ENCODE results near the gene TSSK1B. TPM values are rescaled to one million over a fixed set of nuclear protein-coding genes. Genes with fewer than 3 reads are reported as not detected.

TSSK1B gene
- total and polyA plus RNA-seq, 2 experiments from 2014 or later = 0.15 to 0.27 TPM

DNA sequence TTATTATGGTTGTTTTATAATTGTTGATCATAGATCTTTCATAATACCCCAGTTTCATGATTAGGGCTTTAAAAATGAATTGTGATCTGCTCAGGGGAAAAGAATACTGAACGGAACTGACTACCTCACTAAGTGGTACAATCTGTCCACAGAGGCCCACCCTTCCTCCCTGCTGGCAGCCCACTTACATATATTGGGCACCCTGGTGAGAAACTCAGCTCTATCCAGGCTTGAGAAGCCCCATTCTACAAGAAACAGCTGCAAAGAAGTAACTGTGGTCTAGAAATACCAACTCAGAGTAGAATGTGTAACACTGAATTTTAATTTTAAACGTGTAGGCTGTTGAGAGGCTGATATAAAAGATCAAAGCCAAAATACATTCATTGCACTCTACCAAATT is 46.9 kb downstream of the TSSK1B start:
- H3K27ac ChIP-seq = no peak overlapping the region
- no peaks in the 10 kb centered on the region for H3K36me3 ChIP-seq
- H3K4me1 ChIP-seq (ENCODE audit: low read depth) = no peaks in the 10 kb centered on the region
- TF ChIP-seq, protein P1, sequence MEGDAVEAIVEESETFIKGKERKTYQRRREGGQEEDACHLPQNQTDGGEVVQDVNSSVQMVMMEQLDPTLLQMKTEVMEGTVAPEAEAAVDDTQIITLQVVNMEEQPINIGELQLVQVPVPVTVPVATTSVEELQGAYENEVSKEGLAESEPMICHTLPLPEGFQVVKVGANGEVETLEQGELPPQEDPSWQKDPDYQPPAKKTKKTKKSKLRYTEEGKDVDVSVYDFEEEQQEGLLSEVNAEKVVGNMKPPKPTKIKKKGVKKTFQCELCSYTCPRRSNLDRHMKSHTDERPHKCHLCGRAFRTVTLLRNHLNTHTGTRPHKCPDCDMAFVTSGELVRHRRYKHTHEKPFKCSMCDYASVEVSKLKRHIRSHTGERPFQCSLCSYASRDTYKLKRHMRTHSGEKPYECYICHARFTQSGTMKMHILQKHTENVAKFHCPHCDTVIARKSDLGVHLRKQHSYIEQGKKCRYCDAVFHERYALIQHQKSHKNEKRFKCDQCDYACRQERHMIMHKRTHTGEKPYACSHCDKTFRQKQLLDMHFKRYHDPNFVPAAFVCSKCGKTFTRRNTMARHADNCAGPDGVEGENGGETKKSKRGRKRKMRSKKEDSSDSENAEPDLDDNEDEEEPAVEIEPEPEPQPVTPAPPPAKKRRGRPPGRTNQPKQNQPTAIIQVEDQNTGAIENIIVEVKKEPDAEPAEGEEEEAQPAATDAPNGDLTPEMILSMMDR (IDR thresholded peaks at IDR 0.05; ENCODE audit: low read depth, low read length) = no peak
- H3K27me3 ChIP-seq = no peaks in the 10 kb centered on the region
- DNase-seq (ENCODE audit: low read depth in 1 of 2, low spot score in 1 of 2) = no peak
- no peak overlapping the region for H3K4me3 ChIP-seq
- H3K9me3 ChIP-seq (ENCODE audit: low read depth) = no peaks in the 10 kb centered on the region

DNA sequence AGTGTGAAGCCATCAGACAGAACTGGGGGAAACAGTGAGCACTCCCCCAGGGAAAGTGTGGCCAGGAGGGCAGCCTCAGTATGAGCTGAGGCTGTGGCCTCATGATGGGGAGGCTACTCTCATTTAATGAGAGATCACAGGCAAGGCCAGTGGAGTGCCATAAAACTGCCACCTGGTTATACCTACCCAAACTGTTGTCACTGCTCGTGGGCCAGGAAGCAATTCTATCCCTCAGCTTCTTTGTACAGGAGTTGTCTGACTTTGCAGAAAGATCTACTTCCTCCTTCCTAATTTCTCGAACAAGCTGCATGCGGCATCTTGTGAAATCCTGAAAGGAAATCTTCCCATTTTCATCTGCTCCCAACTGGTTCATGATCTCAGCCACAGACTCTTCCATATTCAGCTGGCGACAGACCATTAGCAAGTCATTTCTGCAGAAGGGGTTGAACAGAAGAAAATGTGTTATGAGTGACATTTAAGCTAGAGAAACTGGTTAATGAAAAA is 50.0 kb downstream of the TSSK1B start:
- DNase-seq (ENCODE audit: low read depth in 1 of 2, low spot score in 1 of 2) = no peak
- Histone ChIP-seq H3K27ac (no peak overlapping the region), H3K36me3 (no peaks in the 10 kb centered on the region), H3K4me3 (no peak overlapping the region), H3K9me3 (ENCODE audit: low read depth) (no peaks in the 10 kb centered on the region), H3K27me3 (no peaks in the 10 kb centered on the region), H3K4me1 (ENCODE audit: low read depth) (peaks cover 16% of the 10 kb centered on the region)
- TF ChIP-seq, protein P1 (IDR thresholded peaks at IDR 0.05; ENCODE audit: low read depth, low read length) = no peak

GRCh38 chr5:113382731-113383130 is 52.1 kb downstream of the TSSK1B start:
- Histone ChIP-seq H3K4me1 (ENCODE audit: low read depth) (peaks cover 17% of the 10 kb centered on the region), H3K36me3 (no peaks in the 10 kb centered on the region), H3K9me3 (ENCODE audit: low read depth) (no peaks in the 10 kb centered on the region), H3K27ac (no peak overlapping the region), H3K27me3 (no peaks in the 10 kb centered on the region), H3K4me3 (no peak overlapping the region)
- TF ChIP-seq, protein P1 (IDR thresholded peaks at IDR 0.05; ENCODE audit: low read depth, low read length) = no peak
- no peak for DNase-seq (ENCODE audit: low read depth in 1 of 2, low spot score in 1 of 2)

Other genes with a start within 250 kb of the TSSK1B start
- 105 and 137 TPM in 2 replicates for gene MCC, start 53.5 kb upstream of the TSSK1B start, total RNA-seq
- 37.8 and 49.4 TPM in 2 replicates for gene MCC, start 53.5 kb upstream of the TSSK1B start, polyA plus RNA-seq
- gene YTHDC2, start 78.7 kb upstream of the TSSK1B start, total RNA-seq = 8.7 and 16.1 TPM in 2 replicates
- 11.2 and 11.4 TPM in 2 replicates for gene YTHDC2, start 78.7 kb upstream of the TSSK1B start, polyA plus RNA-seq